HK-2 (cell line): ENCODE data around the gene RHBDD2.
"Not testable (repeated sequence)": the region's sequence is repeated elsewhere in the genome, so short reads cannot be mapped to it uniquely, and the experiment has no call there.

Source experiments
- DNase-seq: peaks from one replicate; pipeline ENCODE4 v3.0.0-alpha.2; 2018; ENCODE audit not compliant: unreplicated experiment

The RHBDD2 gene

GRCh38 chr7:75878769-75879611, at the start of gene RHBDD2:
TSS of gene RHBDD2 (plus strand) at chr7:75879034. CDS start at chr7:75879083, 49 bp downstream.
- DNase-seq = peak; percentile 96

- peak; percentile 38 for DNase-seq
Measured at GRCh38 chr7:75829656-75830055, 49.2 kb upstream of the RHBDD2 start.

GRCh38 chr7:75830978-75831377, 47.9 kb upstream of the RHBDD2 start:
- no peak for DNase-seq

- not testable (repeated sequence) for DNase-seq
Measured at GRCh38 chr7:75833662-75834061, 45.2 kb upstream of the RHBDD2 start.

GRCh38 chr7:75835688-75836285, 43.0 kb upstream of the RHBDD2 start:
- DNase-seq = no peak

GRCh38 chr7:75836798-75837197, 42.0 kb upstream of the RHBDD2 start:
- DNase-seq = no peak

GRCh38 chr7:75838281-75838930, 40.4 kb upstream of the RHBDD2 start:
- not testable (repeated sequence) for DNase-seq

- DNase-seq = no peak
Measured at GRCh38 chr7:75840029-75840428, 38.8 kb upstream of the RHBDD2 start.

GRCh38 chr7:75842836-75843446, 35.9 kb upstream of the RHBDD2 start:
- no peak for DNase-seq

GRCh38 chr7:75843613-75844116, 35.2 kb upstream of the RHBDD2 start:
- DNase-seq = no peak

- no peak for DNase-seq
Measured at GRCh38 chr7:75844158-75844557, 34.7 kb upstream of the RHBDD2 start.

- not testable (repeated sequence) for DNase-seq
Measured at GRCh38 chr7:75845132-75845531, 33.7 kb upstream of the RHBDD2 start.

- DNase-seq = no peak
Measured at GRCh38 chr7:75847707-75848106, 31.1 kb upstream of the RHBDD2 start.

- DNase-seq = no peak
Measured at GRCh38 chr7:75849573-75849972, 29.3 kb upstream of the RHBDD2 start.

GRCh38 chr7:75850235-75850634, 28.6 kb upstream of the RHBDD2 start:
- DNase-seq = no peak

GRCh38 chr7:75854233-75854632, 24.6 kb upstream of the RHBDD2 start:
- no peak for DNase-seq

- DNase-seq = not testable (repeated sequence)
Measured at GRCh38 chr7:75854813-75855345, 24.0 kb upstream of the RHBDD2 start.

- DNase-seq = no peak
Measured at GRCh38 chr7:75856536-75856935, 22.3 kb upstream of the RHBDD2 start.

GRCh38 chr7:75858410-75858809, 20.4 kb upstream of the RHBDD2 start:
- no peak for DNase-seq

GRCh38 chr7:75861636-75862035, 17.2 kb upstream of the RHBDD2 start:
- no peak for DNase-seq

GRCh38 chr7:75864251-75864650, 14.6 kb upstream of the RHBDD2 start:
- not testable (repeated sequence) for DNase-seq

GRCh38 chr7:75866114-75866488, 12.7 kb upstream of the RHBDD2 start:
- DNase-seq = no peak
